Naive thymus-derived CD4-positive, alpha-beta T cell (primary cell): ENCODE results near the gene FLNB. TPM values are rescaled to one million over a fixed set of nuclear protein-coding genes. Genes with fewer than 3 reads are reported as not detected.

ENCODE experiments used
- polyA plus RNA-seq, 2 donors: library from polyadenylated mRNA; unstranded; fragments of 300-500 nt; fragmentation: Illumina TruSeq; gene quantifications; one replicate each; pipeline ENCODE4 v1.2.3, GENCODE V29; 2021
- total RNA-seq, 6 experiments: library from RNA in 5 of 6; stranded (reverse) in 5 of 6; gene quantifications; 1 replicate in 5 of 6; 2 replicates in 1 of 6; pipeline ENCODE4 v1.2.3 and lab custom pipeline; 2021 to 2026

Gene FLNB
- total and polyA plus RNA-seq, 7 experiments from 2014 or later = 15.7 to 66.7 (median 47.6) TPM

Other genes with a start within 250 kb of the FLNB start
- gene DNASE1L3, start 202.6 kb downstream of the FLNB start, total RNA-seq = 1 to 10 TPM in 1 of 5 experiments, under 1 TPM in 1, not detected in 3; 0.66 to 2.6 TPM
- gene DNASE1L3, start 202.6 kb downstream of the FLNB start, polyA plus RNA-seq = not detected
- gene ABHD6, start 229.4 kb downstream of the FLNB start, total RNA-seq = 1 to 10 TPM; 3.1 to 7.3 (median 6.6) TPM
- 1 to 10 TPM; 2.5 to 6.4 TPM for gene ABHD6, start 229.4 kb downstream of the FLNB start, polyA plus RNA-seq